ENCODE data around the gene JAML.

Gene JAML

GRCh38 chr11:118169300-118170140 is 55.3 kb downstream of the JAML start:
- no peak for TF ChIP-seq Cebpa-rat (IDR thresholded peaks at IDR 0.05)

GRCh38 chr11:118168751-118169150 is 56.1 kb downstream of the JAML start:
- H3K27me3 ChIP-seq = no peaks in the 10 kb centered on the region; a peak in 2 of 22 replicates
- no peaks in the 10 kb centered on the region; a peak in 1 of 22 replicates for H4K20me1 ChIP-seq
- H3K36me3 ChIP-seq = no peaks in the 10 kb centered on the region
- no peak overlapping the region for H3K27ac ChIP-seq
- peaks cover 0 to 6% (median under 1%) of the 10 kb centered on the region in 10 experiments; a peak in 3 of 20 replicates for H3K4me1 ChIP-seq
- no peaks in the 10 kb centered on the region for H3K9me3 ChIP-seq (replicated peaks in 1 of 11)
- TF ChIP-seq Cebpa-rat (IDR thresholded peaks at IDR 0.05) = no peak
- no peak overlapping the region for H3K4me3 ChIP-seq
- H3K9ac ChIP-seq = no peak overlapping the region
- H3K4me2 ChIP-seq = no peak overlapping the region

More at GRCh38 chr11:118169300-118170140, 55.3 kb downstream of the JAML start:
- no peak overlapping the region for H3K4me2 ChIP-seq
- H3K4me1 ChIP-seq = peaks cover 0 to 6% (median 0%) of the 10 kb centered on the region in 10 experiments; a peak in 3 of 20 replicates
- no peaks in the 10 kb centered on the region; a peak in 1 of 22 replicates for H3K27me3 ChIP-seq
- no peak overlapping the region for H3K27ac ChIP-seq
- no peaks in the 10 kb centered on the region for H3K9me3 ChIP-seq (replicated peaks in 1 of 11)
- H3K36me3 ChIP-seq = no peaks in the 10 kb centered on the region
- no peak overlapping the region for H3K9ac ChIP-seq
- no peak overlapping the region for H3K4me3 ChIP-seq
- no peaks in the 10 kb centered on the region; a peak in 1 of 22 replicates for H4K20me1 ChIP-seq

DNA sequence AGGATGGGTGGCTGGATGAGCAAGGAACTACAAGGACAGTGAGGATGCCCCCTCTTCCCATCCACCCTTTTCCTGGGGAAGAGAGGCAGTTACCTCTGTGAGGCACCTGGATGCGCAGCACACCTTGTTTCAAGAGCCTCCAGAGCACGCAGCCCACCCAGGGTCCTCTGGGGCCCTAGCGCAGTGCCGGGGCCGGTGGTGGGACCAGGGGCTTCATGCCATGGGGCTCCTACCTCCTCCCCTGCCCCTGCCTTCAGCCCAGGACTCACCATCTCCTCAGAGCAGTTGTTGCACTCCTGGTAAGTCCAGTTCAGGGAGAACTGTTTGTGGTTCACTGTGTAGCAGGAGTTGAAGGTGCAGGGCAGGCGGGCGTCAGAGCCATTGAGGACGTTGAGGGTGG is 56.5 kb downstream of the JAML start:
- H3K27me3 ChIP-seq = no peaks in the 10 kb centered on the region; a peak in 2 of 22 replicates
- TF ChIP-seq Cebpa-rat (IDR thresholded peaks at IDR 0.05) = no peak
- no peaks in the 10 kb centered on the region for H3K36me3 ChIP-seq
- no peak overlapping the region for H3K9ac ChIP-seq
- peaks cover 0 to 10% (median 4%) of the 10 kb centered on the region in 10 experiments; a peak in 7 of 20 replicates for H3K4me1 ChIP-seq
- no peaks in the 10 kb centered on the region; a peak in 1 of 22 replicates for H4K20me1 ChIP-seq
- no peak overlapping the region for H3K4me3 ChIP-seq
- no peaks in the 10 kb centered on the region for H3K9me3 ChIP-seq (replicated peaks in 1 of 11)
- H3K4me2 ChIP-seq = no peak overlapping the region
- H3K27ac ChIP-seq = no peak overlapping the region

DNA sequence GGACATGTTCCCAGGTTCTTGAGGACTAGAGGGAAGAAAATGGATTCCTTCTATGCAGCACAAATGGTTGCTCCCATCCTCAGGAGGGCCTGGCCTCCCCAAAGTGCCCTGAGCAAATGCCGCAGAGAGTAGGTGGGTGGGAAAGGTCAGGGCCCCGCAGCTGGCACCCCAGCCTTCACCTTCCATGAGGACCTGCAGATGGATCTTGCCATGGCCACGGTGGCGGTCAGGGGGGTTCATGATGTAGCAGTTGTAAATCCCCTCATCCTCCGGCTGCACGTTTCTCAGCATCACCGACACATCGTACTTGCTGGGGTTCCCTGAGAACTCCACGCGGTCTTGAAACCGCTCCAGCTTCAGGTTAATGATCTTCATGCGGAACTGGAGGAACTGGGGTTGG is 56.9 kb downstream of the JAML start:
- Histone ChIP-seq H4K20me1 (no peaks in the 10 kb centered on the region; a peak in 1 of 22 replicates), H3K36me3 (no peaks in the 10 kb centered on the region)

DNA sequence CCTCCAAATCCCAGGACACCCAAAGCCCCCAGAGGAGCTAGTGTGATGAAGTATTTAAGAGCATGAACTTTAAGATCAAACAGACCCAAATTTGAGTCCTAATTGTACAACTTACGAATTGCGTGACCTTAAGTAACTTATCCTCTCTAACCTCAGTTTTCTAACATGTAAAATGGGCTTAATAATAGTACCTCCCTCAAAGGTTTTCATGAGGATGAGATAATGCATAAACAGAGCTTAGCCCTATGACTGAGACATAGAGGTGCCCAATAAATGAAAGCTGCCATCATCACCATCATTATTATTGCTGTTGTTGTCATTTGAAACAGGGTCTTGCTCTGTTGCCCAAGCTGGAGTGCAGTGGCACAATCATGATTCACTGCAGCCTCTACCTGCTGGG is 57.6 kb downstream of the JAML start:
- H3K4me2 ChIP-seq = no peak overlapping the region
- no peak overlapping the region for H3K4me3 ChIP-seq

More for the DNA sequence above, 56.9 kb downstream of the JAML start:
- no peak overlapping the region for H3K27ac ChIP-seq
- H3K4me1 ChIP-seq = peaks cover 0 to 13% (median 6%) of the 10 kb centered on the region in 10 experiments; a peak in 7 of 20 replicates
- no peak overlapping the region for H3K4me3 ChIP-seq
- H3K27me3 ChIP-seq = no peaks in the 10 kb centered on the region; a peak in 2 of 22 replicates
- H3K9me3 ChIP-seq (replicated peaks in 1 of 11) = no peaks in the 10 kb centered on the region
- H3K9ac ChIP-seq = no peak overlapping the region
- no peak overlapping the region for H3K4me2 ChIP-seq
- TF ChIP-seq Cebpa-rat (IDR thresholded peaks at IDR 0.05) = no peak

DNA sequence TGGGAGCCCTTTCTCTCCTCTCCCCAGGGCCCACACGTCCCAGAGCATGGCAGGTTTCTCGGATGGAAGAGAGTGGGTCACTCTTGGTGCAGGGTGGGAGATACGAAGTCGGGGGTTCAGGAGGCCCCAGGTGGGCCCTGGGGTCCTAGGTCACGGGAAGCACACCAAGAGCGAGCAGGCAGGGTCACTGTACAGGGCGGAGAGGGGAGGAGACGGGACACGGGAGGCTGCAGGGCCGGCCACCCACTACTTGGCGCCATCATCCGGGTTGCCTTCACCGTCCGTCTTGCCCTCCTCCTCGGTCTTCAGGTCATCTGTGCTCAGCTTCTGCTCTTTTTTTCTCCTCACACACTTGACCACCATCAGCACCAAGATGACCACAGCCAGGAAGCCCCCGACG is 58.2 kb downstream of the JAML start:
- H3K9ac ChIP-seq = no peak overlapping the region
- no peak overlapping the region for H3K4me2 ChIP-seq
- H3K9me3 ChIP-seq (replicated peaks in 1 of 11) = no peaks in the 10 kb centered on the region
- no peak overlapping the region for H3K4me3 ChIP-seq
- no peaks in the 10 kb centered on the region; a peak in 1 of 22 replicates for H4K20me1 ChIP-seq
- H3K36me3 ChIP-seq = no peaks in the 10 kb centered on the region
- H3K27me3 ChIP-seq = no peaks in the 10 kb centered on the region; a peak in 2 of 22 replicates
- H3K27ac ChIP-seq = no peak overlapping the region
- H3K4me1 ChIP-seq = peaks cover 0 to 10% (median 6%) of the 10 kb centered on the region in 10 experiments; a peak in 7 of 20 replicates
- no peak for TF ChIP-seq Cebpa-rat (IDR thresholded peaks at IDR 0.05)

More for the DNA sequence above, 57.6 kb downstream of the JAML start:
- no peaks in the 10 kb centered on the region for H3K9me3 ChIP-seq (replicated peaks in 1 of 11)
- H3K4me1 ChIP-seq = peaks cover 0 to 13% (median 6%) of the 10 kb centered on the region in 10 experiments; a peak in 7 of 20 replicates
- H3K9ac ChIP-seq = no peak overlapping the region
- no peaks in the 10 kb centered on the region for H3K36me3 ChIP-seq
- H3K27me3 ChIP-seq = no peaks in the 10 kb centered on the region; a peak in 2 of 22 replicates
- H4K20me1 ChIP-seq = no peaks in the 10 kb centered on the region; a peak in 1 of 22 replicates
- no peak for TF ChIP-seq Cebpa-rat (IDR thresholded peaks at IDR 0.05)
- H3K27ac ChIP-seq = no peak overlapping the region

DNA sequence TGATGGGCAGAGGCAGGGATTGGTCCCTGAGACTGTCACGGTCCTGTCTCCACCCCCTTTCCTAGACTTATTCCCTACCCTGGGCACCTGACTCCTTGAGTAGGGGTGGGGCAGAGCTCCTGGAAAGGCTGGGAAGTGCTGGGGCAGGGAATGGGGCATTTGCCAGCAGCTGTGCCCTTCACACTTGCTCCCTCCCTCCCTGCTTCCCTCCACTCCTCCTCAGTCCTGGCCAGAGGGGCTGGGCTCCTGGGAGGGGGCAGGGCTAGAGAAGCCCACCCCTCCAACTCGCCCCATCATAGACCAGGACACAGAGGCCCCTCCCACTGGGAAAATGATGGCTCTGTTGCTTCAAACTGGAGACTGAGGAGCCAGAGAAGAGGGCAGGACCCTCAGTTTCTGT is 59.9 kb downstream of the JAML start:
- peaks cover 0 to 9% (median 6%) of the 10 kb centered on the region in 10 experiments; a peak in 6 of 20 replicates for H3K4me1 ChIP-seq
- no peak overlapping the region for H3K27ac ChIP-seq
- H3K9ac ChIP-seq = no peak overlapping the region
- no peaks in the 10 kb centered on the region for H3K36me3 ChIP-seq
- H4K20me1 ChIP-seq = no peaks in the 10 kb centered on the region
- H3K4me3 ChIP-seq = no peak overlapping the region
- no peaks in the 10 kb centered on the region for H3K9me3 ChIP-seq (replicated peaks in 1 of 11)
- H3K27me3 ChIP-seq = peaks cover 0 to 5% (median 0%) of the 10 kb centered on the region in 11 experiments; a peak in 3 of 22 replicates
- H3K4me2 ChIP-seq = no peak overlapping the region
- TF ChIP-seq Cebpa-rat (IDR thresholded peaks at IDR 0.05) = no peak

DNA sequence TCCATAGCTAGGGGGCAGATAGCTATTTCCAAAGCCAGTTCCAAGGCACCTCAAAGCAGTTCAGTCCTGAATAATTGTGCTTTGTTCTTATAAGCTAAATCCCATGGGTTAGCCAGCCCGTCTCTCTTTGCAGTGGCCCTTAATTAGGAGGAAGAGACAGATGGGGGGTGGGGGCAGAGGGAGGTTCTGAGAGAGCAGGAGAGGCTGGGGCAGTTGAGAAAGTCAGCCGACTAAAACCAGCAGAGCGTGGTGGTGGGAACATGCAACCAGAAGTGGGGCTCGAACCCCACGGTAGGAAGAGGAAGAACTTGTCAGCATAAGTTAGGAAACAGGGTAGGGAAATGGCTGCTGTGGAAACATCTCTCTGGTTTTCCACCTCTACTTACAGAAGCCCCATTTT is 61.3 kb downstream of the JAML start:
- Histone ChIP-seq H3K27ac (no peak overlapping the region), H3K4me3 (no peak overlapping the region), H4K20me1 (no peaks in the 10 kb centered on the region; a peak in 1 of 22 replicates), H3K36me3 (no peaks in the 10 kb centered on the region), H3K27me3 (peaks cover 6 to 19% (median 11%) of the 10 kb centered on the region in 11 experiments; a peak in 21 of 22 replicates), H3K4me2 (peak overlapping the region in 9 of 11 experiments; percentile 9 to 30 (median 23); a peak in 10 of 22 replicates), H3K4me1 (peaks cover 0 to 9% (median 6%) of the 10 kb centered on the region in 10 experiments; a peak in 6 of 20 replicates), H3K9ac (no peak overlapping the region), H3K9me3 (replicated peaks in 1 of 11) (no peaks in the 10 kb centered on the region)
- TF ChIP-seq Cebpa-rat (IDR thresholded peaks at IDR 0.05) = no peak

DNA sequence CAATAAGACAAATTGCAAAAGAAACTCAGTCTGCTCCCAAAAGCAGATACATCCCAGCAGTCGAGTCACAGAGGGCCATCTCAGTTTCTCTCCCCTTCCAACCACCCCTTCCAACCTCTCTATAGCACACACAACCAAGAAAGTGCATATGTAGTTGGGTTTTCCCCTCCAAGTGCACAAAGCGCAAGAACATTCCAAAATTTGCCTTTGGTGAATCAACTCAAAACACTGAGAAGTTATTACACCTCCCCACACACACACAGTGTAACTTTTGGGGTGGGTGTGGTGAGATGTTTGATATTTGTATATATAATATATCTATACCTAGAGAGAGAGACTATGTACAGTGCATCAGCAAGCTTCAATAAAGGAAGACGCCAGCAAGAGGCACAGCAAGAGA is 62.0 kb downstream of the JAML start:
- Histone ChIP-seq H3K9ac (no peak overlapping the region), H3K4me1 (peaks cover 0 to 9% (median 6%) of the 10 kb centered on the region in 10 experiments; a peak in 6 of 20 replicates), H3K27ac (no peak overlapping the region), H3K9me3 (replicated peaks in 1 of 11) (no peaks in the 10 kb centered on the region), H3K27me3 (peaks cover 12 to 25% (median 18%) of the 10 kb centered on the region in 11 experiments), H3K36me3 (no peaks in the 10 kb centered on the region), H3K4me2 (peak overlapping the region in 1 of 11 experiments; percentile 1; a peak in 1 of 22 replicates), H3K4me3 (no peak overlapping the region), H4K20me1 (no peaks in the 10 kb centered on the region; a peak in 1 of 22 replicates)
- TF ChIP-seq Cebpa-rat (IDR thresholded peaks at IDR 0.05) = no peak
